ENCODE results near the gene SCAPER.

DNA sequence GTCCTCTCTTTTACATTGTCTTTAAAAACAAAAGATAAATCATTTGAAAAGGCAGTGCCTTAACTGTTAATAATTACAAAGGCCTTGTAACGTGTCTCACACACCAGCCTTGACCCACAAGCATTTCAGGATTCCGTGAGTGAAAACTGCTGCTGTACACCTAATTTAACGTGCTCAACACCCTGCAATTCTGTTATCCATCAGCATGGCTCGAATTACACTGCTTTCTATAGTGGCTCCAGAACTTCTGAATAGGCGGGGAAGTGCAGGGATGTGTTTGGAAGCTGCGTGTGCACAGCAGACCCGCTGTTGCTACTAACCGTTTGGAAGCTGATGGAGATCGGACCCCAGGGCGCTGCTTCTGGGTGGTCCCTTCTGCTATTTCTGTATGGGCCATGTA is 584.0 kb downstream of the SCAPER start:
- TF ChIP-seq, protein P1, sequence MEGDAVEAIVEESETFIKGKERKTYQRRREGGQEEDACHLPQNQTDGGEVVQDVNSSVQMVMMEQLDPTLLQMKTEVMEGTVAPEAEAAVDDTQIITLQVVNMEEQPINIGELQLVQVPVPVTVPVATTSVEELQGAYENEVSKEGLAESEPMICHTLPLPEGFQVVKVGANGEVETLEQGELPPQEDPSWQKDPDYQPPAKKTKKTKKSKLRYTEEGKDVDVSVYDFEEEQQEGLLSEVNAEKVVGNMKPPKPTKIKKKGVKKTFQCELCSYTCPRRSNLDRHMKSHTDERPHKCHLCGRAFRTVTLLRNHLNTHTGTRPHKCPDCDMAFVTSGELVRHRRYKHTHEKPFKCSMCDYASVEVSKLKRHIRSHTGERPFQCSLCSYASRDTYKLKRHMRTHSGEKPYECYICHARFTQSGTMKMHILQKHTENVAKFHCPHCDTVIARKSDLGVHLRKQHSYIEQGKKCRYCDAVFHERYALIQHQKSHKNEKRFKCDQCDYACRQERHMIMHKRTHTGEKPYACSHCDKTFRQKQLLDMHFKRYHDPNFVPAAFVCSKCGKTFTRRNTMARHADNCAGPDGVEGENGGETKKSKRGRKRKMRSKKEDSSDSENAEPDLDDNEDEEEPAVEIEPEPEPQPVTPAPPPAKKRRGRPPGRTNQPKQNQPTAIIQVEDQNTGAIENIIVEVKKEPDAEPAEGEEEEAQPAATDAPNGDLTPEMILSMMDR (IDR thresholded peaks at IDR 0.05) = no peak
- TF ChIP-seq POLR2A (IDR thresholded peaks at IDR 0.05) = no peak

Data from Peyer's patch (tissue), 4 donors.